Mucosa of descending colon (tissue), 3 donors: ENCODE data around the gene FUS. TPM values are rescaled to one million over a fixed set of nuclear protein-coding genes. Genes with fewer than 3 reads are reported as not detected.

Experiments
- ATAC-seq: fragments of 200-7000 bp; cut with Tn5 transposase; one replicate; pipeline ENCODE4 v1.9.1; 2020; ENCODE audit warnings: mild to moderate bottlenecking, moderate library complexity
- DNase-seq, 3 donors: peaks; one replicate each; pipeline ENCODE4 v3.0.0-alpha.2; 2020
- H3K36me3 ChIP-seq: fragments of 200-600 bp; one replicate; pipeline ENCODE4 v1.8.0; 2021; ENCODE audit warnings: low read depth, mild to moderate bottlenecking
- H3K4me1 ChIP-seq: fragments of 200-600 bp; one replicate; pipeline ENCODE4 v1.8.0; 2021; ENCODE audit warnings: low read depth, mild to moderate bottlenecking
- H3K4me3 ChIP-seq: fragments of 200-600 bp; one replicate; pipeline ENCODE4 v1.8.0; 2021; ENCODE audit warnings: mild to moderate bottlenecking
- H3K9me3 ChIP-seq: fragments of 200-600 bp; one replicate; pipeline ENCODE4 v1.8.0; 2021; ENCODE audit warnings: mild to moderate bottlenecking
- intact Hi-C, 2 donors: fragments of 100-400 bp; cut with DNase I in 1 of 2; cut with micrococcal nuclease in 1 of 2; formaldehyde crosslinking; loops; one replicate each; pipeline versions ENCODE4 v1.11.0 to v1.11.1; 2022; cut with DNase I, micrococcal nuclease
- total RNA-seq, 3 donors: library from RNA; stranded (reverse); fragmentation: NEBNext Ultra II Directional in 2 of 3; extraction: Animal tissue kit (Norgen Biotek cat#: 25700) in 2 of 3; gene quantifications; one replicate each; pipeline versions ENCODE4 v1.2.1 to v1.2.4, GENCODE V29; 2021 to 2023
- TF ChIP-seq, protein P1 (sequence below): fragments of 200-600 bp; IDR thresholded peaks from one replicate; pipeline ENCODE4 v1.8.0; 2022; ENCODE audit warnings: antibody characterized with exemption, mild to moderate bottlenecking
- donor health status: DM: no; HTN: no; CAD: no; lungs with moderate emphysema.
- donor health status: DM: no; HTN: no; CAD: no.
- donor health status: DM: no; HTN: yes; CAD: no.

FUS gene
- total RNA-seq, 3 donors from 2014 or later, result 167 to 264 (median 189) TPM

DNA sequence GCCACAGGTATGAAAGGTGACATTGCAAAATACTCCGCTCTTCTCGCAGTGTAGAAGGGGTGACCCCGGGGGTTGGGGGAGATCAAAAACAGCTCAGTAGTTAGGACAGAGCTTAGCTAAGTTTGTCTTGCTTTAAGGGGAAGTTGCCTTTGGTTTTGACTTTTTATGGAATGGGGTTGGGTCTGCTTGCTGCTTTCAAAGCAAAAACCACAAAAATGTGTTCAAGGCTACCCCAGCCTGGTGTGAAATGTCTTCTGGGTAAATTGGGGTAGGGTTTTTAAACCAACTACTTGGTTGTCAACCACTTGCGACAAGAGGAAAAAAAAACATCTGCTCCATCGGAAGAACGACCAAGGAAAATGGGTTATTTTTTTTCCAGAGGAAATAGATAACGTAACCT lies 6.2 kb downstream of the FUS start:
- peaks cover 19% of the 10 kb centered on the region for H3K4me1 ChIP-seq
- DNase-seq (no peak), ATAC-seq (no peak)
- H3K4me3 ChIP-seq, result no peak overlapping the region
- intact Hi-C loops, result no loop called here
- TF ChIP-seq, protein P1, sequence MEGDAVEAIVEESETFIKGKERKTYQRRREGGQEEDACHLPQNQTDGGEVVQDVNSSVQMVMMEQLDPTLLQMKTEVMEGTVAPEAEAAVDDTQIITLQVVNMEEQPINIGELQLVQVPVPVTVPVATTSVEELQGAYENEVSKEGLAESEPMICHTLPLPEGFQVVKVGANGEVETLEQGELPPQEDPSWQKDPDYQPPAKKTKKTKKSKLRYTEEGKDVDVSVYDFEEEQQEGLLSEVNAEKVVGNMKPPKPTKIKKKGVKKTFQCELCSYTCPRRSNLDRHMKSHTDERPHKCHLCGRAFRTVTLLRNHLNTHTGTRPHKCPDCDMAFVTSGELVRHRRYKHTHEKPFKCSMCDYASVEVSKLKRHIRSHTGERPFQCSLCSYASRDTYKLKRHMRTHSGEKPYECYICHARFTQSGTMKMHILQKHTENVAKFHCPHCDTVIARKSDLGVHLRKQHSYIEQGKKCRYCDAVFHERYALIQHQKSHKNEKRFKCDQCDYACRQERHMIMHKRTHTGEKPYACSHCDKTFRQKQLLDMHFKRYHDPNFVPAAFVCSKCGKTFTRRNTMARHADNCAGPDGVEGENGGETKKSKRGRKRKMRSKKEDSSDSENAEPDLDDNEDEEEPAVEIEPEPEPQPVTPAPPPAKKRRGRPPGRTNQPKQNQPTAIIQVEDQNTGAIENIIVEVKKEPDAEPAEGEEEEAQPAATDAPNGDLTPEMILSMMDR, result no peak
- H3K9me3 ChIP-seq, result no peaks in the 10 kb centered on the region
- peaks cover 41% of the 10 kb centered on the region for H3K36me3 ChIP-seq

DNA sequence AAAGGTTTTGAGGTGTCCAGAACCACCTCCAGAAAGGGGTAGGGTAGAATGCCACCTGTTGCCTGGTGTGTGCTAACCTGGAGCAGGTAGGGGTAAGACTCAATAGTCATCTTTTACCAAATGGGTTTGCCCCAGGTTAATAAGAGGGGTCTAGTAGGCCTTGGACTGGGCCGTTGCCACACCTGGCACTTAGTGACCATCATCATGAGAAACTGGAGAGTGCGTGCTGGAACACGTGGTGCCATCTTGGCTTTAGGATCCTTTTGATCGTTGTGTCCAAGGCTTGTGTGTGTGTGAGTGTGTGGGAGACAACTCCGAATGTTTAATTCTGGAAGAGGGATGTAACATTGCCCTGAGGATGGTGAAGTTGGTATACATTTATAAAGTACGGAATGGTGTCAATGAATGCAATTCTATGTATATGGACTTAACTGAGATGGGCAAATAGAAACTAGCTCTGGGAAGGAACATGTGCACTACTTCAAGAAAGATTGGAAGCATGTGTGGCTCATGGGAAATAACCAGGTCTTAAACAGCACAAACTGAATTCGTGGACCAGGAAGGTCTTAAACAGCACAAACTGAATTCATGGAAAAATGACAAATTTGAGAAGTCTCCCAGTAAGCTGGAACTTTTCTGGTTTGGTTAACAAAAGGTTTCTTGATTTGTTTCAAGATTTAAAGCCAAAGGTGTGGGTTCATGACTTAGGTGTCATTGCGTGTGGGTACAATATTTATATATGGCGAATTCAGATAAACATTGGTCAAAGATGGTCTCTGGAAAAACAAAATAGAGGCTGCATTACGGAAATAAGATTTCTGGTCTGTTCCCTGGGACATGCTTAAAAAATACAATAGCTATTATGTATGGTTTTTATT lies 7.2 kb downstream of the FUS start:
- peaks cover 43% of the 10 kb centered on the region for H3K36me3 ChIP-seq
- H3K9me3 ChIP-seq, result no peaks in the 10 kb centered on the region
- no peak overlapping the region for H3K4me3 ChIP-seq
- peaks cover 9% of the 10 kb centered on the region for H3K4me1 ChIP-seq
- intact Hi-C loops, result no loop called here
- TF ChIP-seq, protein P1, result no peak
- ATAC-seq, result no peak
- no peak for DNase-seq

DNA sequence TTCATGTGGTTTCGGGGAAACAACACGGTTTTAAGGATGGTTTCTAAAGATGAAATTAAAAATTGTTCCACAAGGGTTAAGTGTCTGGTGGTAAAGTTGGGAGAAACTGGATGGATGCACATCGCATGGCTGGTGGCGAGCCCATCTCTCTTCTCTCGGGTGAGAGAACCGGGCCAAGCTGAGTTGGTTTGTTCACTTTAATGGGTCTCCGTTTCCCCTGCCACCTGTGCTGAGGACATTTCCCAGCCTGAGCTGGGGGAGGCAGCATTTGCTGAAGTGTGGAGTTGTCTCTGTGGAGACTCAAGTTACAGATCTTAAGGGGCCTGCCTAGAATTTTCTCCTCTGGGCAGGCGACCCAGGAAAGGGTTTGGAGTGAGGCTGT lies 7.9 kb downstream of the FUS start:
- ATAC-seq (no peak), DNase-seq (no peak)
- no peak overlapping the region for H3K4me3 ChIP-seq
- intact Hi-C loops, result no loop called here
- H3K4me1 ChIP-seq, result peaks cover 3% of the 10 kb centered on the region
- TF ChIP-seq, protein P1, result no peak
- H3K9me3 ChIP-seq, result no peaks in the 10 kb centered on the region
- peaks cover 44% of the 10 kb centered on the region for H3K36me3 ChIP-seq

DNA sequence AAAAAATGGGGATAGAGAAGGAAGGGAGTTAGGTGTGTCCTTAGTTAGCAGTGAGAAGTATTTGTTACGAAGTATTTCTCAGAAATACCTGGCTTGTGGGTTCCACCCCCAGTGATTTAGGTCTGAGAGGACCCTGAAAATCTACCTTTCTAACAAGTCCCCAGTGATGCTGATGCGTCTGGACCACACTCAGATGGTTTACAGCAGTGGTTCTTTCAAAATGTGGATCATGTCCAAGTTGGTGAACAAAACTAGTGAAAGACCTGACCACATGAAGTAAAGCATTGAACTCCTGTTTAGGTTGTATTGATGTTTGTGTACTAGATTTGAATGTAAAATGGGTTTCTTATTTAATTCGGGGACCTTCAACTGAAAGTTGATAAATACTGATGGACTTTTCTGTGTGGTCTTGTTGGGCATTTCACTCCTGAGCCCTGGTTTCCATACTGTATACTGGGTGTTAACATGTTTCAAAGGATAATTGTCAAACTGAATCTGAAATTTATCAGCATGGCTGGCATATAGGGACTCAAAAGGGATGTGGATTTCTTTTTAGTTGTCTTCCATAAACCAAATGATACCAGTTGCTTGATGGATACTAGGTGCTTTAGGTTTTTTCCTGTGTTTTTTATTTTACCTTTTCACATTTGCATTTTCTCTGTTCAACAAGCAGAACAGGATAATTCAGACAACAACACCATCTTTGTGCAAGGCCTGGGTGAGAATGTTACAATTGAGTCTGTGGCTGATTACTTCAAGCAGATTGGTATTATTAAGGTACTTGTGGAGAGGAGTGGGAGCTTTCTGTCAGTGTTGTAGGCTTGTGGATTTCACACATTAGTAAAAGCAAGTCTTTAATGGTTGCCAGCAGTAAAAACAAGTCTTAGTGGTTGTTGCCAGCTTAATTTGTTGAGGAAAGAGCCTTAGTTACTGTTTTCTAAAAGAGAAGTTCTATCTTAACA lies 8.8 kb downstream of the FUS start:
- intact Hi-C loops, result no loop called here
- TF ChIP-seq, protein P1, result no peak
- DNase-seq (no peak), ATAC-seq (no peak)
- H3K4me3 ChIP-seq, result no peak overlapping the region
- peaks cover 3% of the 10 kb centered on the region for H3K4me1 ChIP-seq
- peaks cover 44% of the 10 kb centered on the region for H3K36me3 ChIP-seq
- H3K9me3 ChIP-seq, result no peaks in the 10 kb centered on the region

DNA sequence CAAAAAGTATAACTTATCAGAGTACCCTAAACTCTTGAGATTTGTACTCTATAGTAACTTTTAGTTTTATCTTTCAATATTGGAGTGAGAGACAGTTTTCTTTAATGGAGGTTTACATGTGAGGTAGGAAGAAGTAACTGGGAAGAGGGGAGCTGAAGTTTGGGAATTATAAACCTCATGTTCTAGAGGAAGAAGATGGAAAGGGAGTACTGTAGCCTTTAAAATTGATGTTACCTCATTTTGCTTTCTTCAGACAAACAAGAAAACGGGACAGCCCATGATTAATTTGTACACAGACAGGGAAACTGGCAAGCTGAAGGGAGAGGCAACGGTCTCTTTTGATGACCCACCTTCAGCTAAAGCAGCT lies 9.5 kb downstream of the FUS start:
- intact Hi-C loops, result no loop called here
- H3K4me3 ChIP-seq, result no peak overlapping the region
- TF ChIP-seq, protein P1, result no peak
- H3K4me1 ChIP-seq, result peaks cover 3% of the 10 kb centered on the region
- H3K9me3 ChIP-seq, result no peaks in the 10 kb centered on the region
- ATAC-seq (no peak), DNase-seq (no peak)
- H3K36me3 ChIP-seq, result peaks cover 44% of the 10 kb centered on the region
